ENCODE data around the gene SMS.

Gene SMS

GRCh38 chrX:22037911-22038537 lies 97.5 kb downstream of the SMS start:
- DNase-seq (ENCODE audit: low read depth in 2 of 2), result no peak

- no peak for DNase-seq (ENCODE audit: low read depth in 2 of 2)
Measured at GRCh38 chrX:22039541-22039940, 99.0 kb downstream of the SMS start.

GRCh38 chrX:22040184-22040583 lies 99.7 kb downstream of the SMS start:
- no peak for DNase-seq (ENCODE audit: low read depth in 2 of 2)

GRCh38 chrX:22041907-22042530 lies 101.5 kb downstream of the SMS start:
- no peak for DNase-seq (ENCODE audit: low read depth in 2 of 2)

- no peak for DNase-seq (ENCODE audit: low read depth in 2 of 2)
Measured at GRCh38 chrX:22043872-22044271, 103.4 kb downstream of the SMS start.
